IMR-90 (cell line): ENCODE results near the gene RNF17. TPM values are rescaled to one million over a fixed set of nuclear protein-coding genes. Genes with fewer than 3 reads are reported as not detected.

ENCODE experiments used
- ATAC-seq: fragments of 200-7000 bp; cut with Tn5 transposase; 2 replicates; pipeline ENCODE4 v1.9.1; 2020; ENCODE audit warnings: low read depth, mild to moderate bottlenecking, moderate library complexity
- BruUV-seq: library from RNA; stranded (reverse); fragments of 400-500 nt; replicated peaks from 2 replicates; lab custom pipeline; 2021; lab: Mats Ljungman, UMichigan
- CTCF ChIA-PET: fragments of 300-600 bp; formaldehyde crosslinking; extraction: SDS; loops from one replicate; lab custom pipeline; 2021; ENCODE audit warnings: antibody characterized with exemption; lab: Yijun Ruan, JAX
- POLR2A ChIA-PET: fragments of 300-600 bp; sonication (Branson Sonifier 250); formaldehyde crosslinking; loops from one replicate; lab custom pipeline; 2022; ENCODE audit warnings: antibody characterized with exemption; ENCODE audit not compliant: unreplicated experiment; lab: Charles Lee
- DNase-seq: peaks from one replicate; pipeline ENCODE4 v3.0.0; 2013
- H2AFZ ChIP-seq: replicated peaks from 2 replicates; pipeline ENCODE3; 2013; ENCODE audit warnings: low read length, mild to moderate bottlenecking; ENCODE audit not compliant: poor library complexity
- H2AK5ac ChIP-seq: 2 replicates; pipeline ENCODE4 v1.6.1; 2013; ENCODE audit warnings: low read depth, low read length, inconsistent platforms
- H2AK9ac ChIP-seq: replicated peaks from 2 replicates; pipeline ENCODE3; 2013; ENCODE audit warnings: mild to moderate bottlenecking, low read depth, low read length, moderate library complexity; ENCODE audit not compliant: poor library complexity
- H2BK120ac ChIP-seq: 2 replicates; pipeline ENCODE4 v1.6.1; 2013; ENCODE audit warnings: low read depth, low read length, inconsistent platforms
- H2BK15ac ChIP-seq: 3 replicates; pipeline ENCODE4 v1.6.1; 2013; ENCODE audit warnings: low read depth, low read length, inconsistent platforms
- H2BK20ac ChIP-seq: 2 replicates; pipeline ENCODE4 v1.6.1; 2013; ENCODE audit warnings: low read depth, mild to moderate bottlenecking, inconsistent platforms, low read length, moderate library complexity
- H2BK5ac ChIP-seq: 2 replicates; pipeline ENCODE4 v1.6.1; 2013; ENCODE audit warnings: mild to moderate bottlenecking, low read depth, low read length, inconsistent platforms; ENCODE audit not compliant: poor library complexity, severe bottlenecking
- H3K14ac ChIP-seq: replicated peaks from 2 replicates; pipeline ENCODE4 v1.6.1; 2013; ENCODE audit warnings: low read depth, low read length, inconsistent platforms
- H3K18ac ChIP-seq: 2 replicates; pipeline ENCODE4 v1.6.1; 2013; ENCODE audit warnings: low read depth, low read length, control low read depth
- H3K23ac ChIP-seq: 2 replicates; pipeline ENCODE4 v1.6.1; 2013; ENCODE audit warnings: low read depth, low read length, inconsistent platforms
- H3K27ac ChIP-seq: 2 replicates; pipeline ENCODE4 v1.5.1; 2013; ENCODE audit warnings: mild to moderate bottlenecking, control low read depth, low read length; ENCODE audit not compliant: insufficient read depth
- H3K27me3 ChIP-seq: 2 replicates; pipeline ENCODE4 v1.6.1; 2013; ENCODE audit warnings: low read length; ENCODE audit not compliant: control insufficient read depth, insufficient read depth
- H3K36me3 ChIP-seq: 2 replicates; pipeline ENCODE4 v1.6.1; 2013; ENCODE audit warnings: low read length, mixed read lengths; ENCODE audit not compliant: control insufficient read depth, insufficient read depth
- H3K4ac ChIP-seq: 2 replicates; pipeline ENCODE4 v1.6.1; 2013; ENCODE audit warnings: low read depth, low read length, inconsistent platforms
- H3K4me1 ChIP-seq: 2 replicates; pipeline ENCODE4 v1.6.1; 2013; ENCODE audit warnings: low read length, mixed read lengths; ENCODE audit not compliant: control insufficient read depth, insufficient read depth
- H3K4me2 ChIP-seq: 2 replicates; pipeline ENCODE4 v1.6.1; 2013; ENCODE audit warnings: low read depth, mild to moderate bottlenecking, control low read depth, low read length, moderate library complexity
- H3K4me3 ChIP-seq: 2 replicates; pipeline ENCODE4 v1.5.1; 2013; ENCODE audit warnings: low read depth, mild to moderate bottlenecking, control low read depth, low read length, moderate library complexity; ENCODE audit not compliant: insufficient read depth
- H3K56ac ChIP-seq: 2 replicates; pipeline ENCODE4 v1.6.1; 2013; ENCODE audit warnings: low read length, inconsistent platforms; ENCODE audit not compliant: insufficient read depth; ENCODE audit errors: extremely low read depth
- H3K79me1 ChIP-seq, 2 experiments: 2 replicates each; pipeline ENCODE4 v1.6.1; 2013; ENCODE audit warnings: low read length in 2 of 2, inconsistent platforms in 1 of 2, low read depth in 1 of 2
- H3K9ac ChIP-seq: 2 replicates; pipeline ENCODE4 v1.6.1; 2013; ENCODE audit warnings: low read depth, low read length, control low read depth
- H3K9me1 ChIP-seq: 2 replicates; pipeline ENCODE4 v1.6.1; 2013; ENCODE audit warnings: low read length, inconsistent platforms; ENCODE audit not compliant: insufficient read depth
- H3K9me3 ChIP-seq: 2 replicates; pipeline ENCODE4 v1.6.1; 2013; ENCODE audit warnings: low read length; ENCODE audit not compliant: control insufficient read depth, insufficient read depth
- H4K20me1 ChIP-seq: 2 replicates; pipeline ENCODE4 v1.6.1; 2013; ENCODE audit warnings: low read length, inconsistent platforms; ENCODE audit not compliant: insufficient read depth
- H4K5ac ChIP-seq: 2 replicates; pipeline ENCODE4 v1.6.1; 2013; ENCODE audit warnings: mild to moderate bottlenecking, low read depth, low read length, control low read depth
- H4K8ac ChIP-seq, 2 experiments: 2 replicates each; pipeline ENCODE4 v1.6.1; 2013; ENCODE audit warnings: low read depth in 2 of 2, low read length in 2 of 2, control low read depth in 1 of 2, inconsistent platforms in 1 of 2
- H4K91ac ChIP-seq: 2 replicates; pipeline ENCODE4 v1.6.1; 2013; ENCODE audit warnings: low read depth, low read length, inconsistent platforms; ENCODE audit not compliant: insufficient read depth
- BHLHE40 ChIP-seq: fragments of 150-350 bp; IDR thresholded peaks from 2 replicates; pipeline ENCODE4 v1.6.1; 2016; ENCODE audit warnings: mild to moderate bottlenecking, low read depth, low read length
- CEBPB ChIP-seq: IDR thresholded peaks from 2 replicates; pipeline ENCODE4 v1.6.1; 2012; ENCODE audit warnings: low read depth, low read length, improper control_type of control experiment
- CHD1 ChIP-seq: IDR thresholded peaks from 2 replicates; pipeline ENCODE4 v1.6.1; 2012; ENCODE audit warnings: low read depth, low read length, improper control_type of control experiment
- CTCF ChIP-seq: conservative IDR thresholded peaks from 2 replicates; pipeline ENCODE4 v1.5.1; 2012; ENCODE audit warnings: mild to moderate bottlenecking, low read depth, low read length, improper control_type of control experiment
- ELK1 ChIP-seq: fragments of 150-350 bp; IDR thresholded peaks from 2 replicates; pipeline ENCODE4 v1.6.1; 2016; ENCODE audit warnings: low read depth, mild to moderate bottlenecking, low read length, moderate library complexity, borderline replicate concordance
- FOS ChIP-seq: fragments of 150-350 bp; IDR thresholded peaks from 2 replicates; pipeline ENCODE4 v1.6.1; 2016; ENCODE audit warnings: low read depth, low read length
- MAFK ChIP-seq: IDR thresholded peaks from 2 replicates; pipeline ENCODE4 v1.6.1; 2012; ENCODE audit warnings: low read depth, low read length, improper control_type of control experiment
- MAZ ChIP-seq: IDR thresholded peaks from 2 replicates; pipeline ENCODE4 v1.6.1; 2012; ENCODE audit warnings: low read depth, mild to moderate bottlenecking, low read length, improper control_type of control experiment, moderate library complexity, borderline replicate concordance
- MXI1 ChIP-seq: IDR thresholded peaks from 2 replicates; pipeline ENCODE4 v1.6.1; 2012; ENCODE audit warnings: low read depth, mild to moderate bottlenecking, low read length, moderate library complexity, borderline replicate concordance
- NFE2L2 ChIP-seq: fragments of 150-350 bp; IDR thresholded peaks from 2 replicates; pipeline ENCODE4 v1.6.1; 2016; ENCODE audit warnings: low read depth, mild to moderate bottlenecking, low read length
- POLR2A ChIP-seq: IDR thresholded peaks from 2 replicates; pipeline ENCODE4 v1.6.1; 2012; ENCODE audit warnings: mild to moderate bottlenecking, low read depth, low read length
- RAD21 ChIP-seq: IDR thresholded peaks from 2 replicates; pipeline ENCODE4 v1.6.1; 2012; ENCODE audit warnings: low read length, improper control_type of control experiment
- RCOR1 ChIP-seq: IDR thresholded peaks from 2 replicates; pipeline ENCODE4 v1.6.1; 2012; ENCODE audit warnings: mild to moderate bottlenecking, low read length, improper control_type of control experiment; ENCODE audit not compliant: insufficient replicate concordance
- RFX5 ChIP-seq: IDR thresholded peaks from 2 replicates; pipeline ENCODE4 v1.8.0; 2012; ENCODE audit warnings: low read depth, mild to moderate bottlenecking, low read length, moderate library complexity
- SMC3 ChIP-seq: fragments of 150-350 bp; IDR thresholded peaks from 2 replicates; pipeline ENCODE4 v1.6.1; 2016; ENCODE audit warnings: low read depth, mild to moderate bottlenecking, antibody characterized with exemption, low read length, moderate library complexity
- USF2 ChIP-seq: fragments of 150-350 bp; IDR thresholded peaks from 2 replicates; pipeline ENCODE4 v1.6.1; 2017; ENCODE audit warnings: mild to moderate bottlenecking, antibody characterized with exemption, low read length, low read depth
- WGBS, 2 experiments: methylation state at CpG; one replicate each; pipeline versions ENCODE4 v1.1.5 to v1.1.7; 2013; ENCODE audit warnings: missing lambda C conversion rate in 2 of 2; ENCODE audit not compliant: insufficient read length in 1 of 2; ENCODE audit errors: extremely low coverage in 2 of 2; 5-methylcytosine and 5-hydroxymethylcytosine counted together
- dilution Hi-C: fragments of 300-500 bp; cut with HindIII; formaldehyde crosslinking; loops from one replicate; pipeline ENCODE4 v1.14.3; 2018; ENCODE audit warnings: low sequenced_read_pairs; ENCODE audit not compliant: unreplicated experiment
- in situ Hi-C: fragments of 300-500 bp; cut with MboI; formaldehyde crosslinking; loops from 3 replicates; pipeline ENCODE4 v1.14.3; 2019; ENCODE audit warnings: low sequenced_read_pairs, inconsistent platforms, mixed read lengths
- intact Hi-C: fragments of 100-400 bp; cut with micrococcal nuclease; formaldehyde crosslinking; loops from 2 replicates; pipeline ENCODE4 v1.10.0; 2022
- polyA plus RNA-seq, 3 experiments: library from polyadenylated mRNA; depleted of rRNA; stranded (reverse); fragments of >200 nt; gene quantifications; 2 replicates each; pipeline ENCODE4 v1.2.3, GENCODE V29; 2012; ENCODE audit warnings: low replicate concordance in 1 of 3
- total RNA-seq: library from RNA; depleted of rRNA; stranded (reverse); fragments of >200 nt; gene quantifications from 2 replicates; pipeline ENCODE4 v1.2.3, GENCODE V29; 2012

Gene RNF17
- total and polyA plus RNA-seq, 2 of the 4 experiments (the other 2 are of a cell fraction), result 0.03 to 0.18 TPM

GRCh38 chr13:24742977-24743376 is 21.0 kb upstream of the RNF17 start:
- no peak overlapping the region for H3K4me3 ChIP-seq
- H2BK15ac ChIP-seq, result no peak overlapping the region
- peaks cover 33% of the 10 kb centered on the region for H3K27me3 ChIP-seq
- no peak for TF ChIP-seq BHLHE40
- TF ChIP-seq CHD1, result no peak
- no peak for TF ChIP-seq CTCF
- TF ChIP-seq NFE2L2, result no peak
- no peak for TF ChIP-seq RCOR1
- TF ChIP-seq MAZ, result no peak
- TF ChIP-seq MAFK, result no peak
- TF ChIP-seq RFX5, result no peak
- TF ChIP-seq POLR2A, result no peak
- TF ChIP-seq MXI1, result no peak
- no peak for TF ChIP-seq ELK1
- TF ChIP-seq RAD21, result no peak
- no peak for TF ChIP-seq SMC3
- no peak for TF ChIP-seq FOS
- no peak for TF ChIP-seq CEBPB
- TF ChIP-seq USF2, result no peak
- H2AK9ac ChIP-seq, result no peak overlapping the region
- ChIA-PET CTCF (no interaction called here), POLR2A (no interaction called here)
- no peak overlapping the region for H3K23ac ChIP-seq
- no peak overlapping the region for H2BK120ac ChIP-seq
- no peak overlapping the region for H3K56ac ChIP-seq
- H3K9me3 ChIP-seq, result no peaks in the 10 kb centered on the region
- no peak overlapping the region for H3K4me2 ChIP-seq
- intact Hi-C loops, result no loop called here
- H3K4ac ChIP-seq, result no peak overlapping the region
- H3K4me1 ChIP-seq, result no peaks in the 10 kb centered on the region
- ATAC-seq, result no peak
- WGBS, 2 experiments, result no CpG with 5 or more reads among the region's 4 CpGs
- H3K36me3 ChIP-seq, result no peaks in the 10 kb centered on the region
- H2AK5ac ChIP-seq, result no peak overlapping the region
- in situ Hi-C loops, result no loop called here
- no peak overlapping the region for H2BK5ac ChIP-seq
- H4K8ac ChIP-seq, result no peak overlapping the region
- no peak overlapping the region for H3K18ac ChIP-seq
- no peaks in the 10 kb centered on the region for H3K79me1 ChIP-seq
- H2BK20ac ChIP-seq, result no peak overlapping the region
- H3K27ac ChIP-seq, result no peak overlapping the region
- H3K9me1 ChIP-seq, result no peaks in the 10 kb centered on the region
- H3K9ac ChIP-seq, result no peak overlapping the region
- no peak overlapping the region for H4K5ac ChIP-seq
- H4K91ac ChIP-seq, result no peak overlapping the region
- H3K14ac ChIP-seq, result no peak overlapping the region
- no peak for DNase-seq
- dilution Hi-C loops, result no loop called here
- BruUV-seq, result no TSS peak
- H4K20me1 ChIP-seq, result no peaks in the 10 kb centered on the region
- no peak overlapping the region for H2AFZ ChIP-seq
